Neutrophil (primary cell): ENCODE data around the gene CERKL.

Experiments used
- H3K27ac ChIP-seq: fragments of 200-600 bp; sonication (generic); 2 replicates; pipeline ENCODE4 v1.5.1; 2016; ENCODE audit warnings: mild to moderate bottlenecking, moderate library complexity
- H3K27me3 ChIP-seq: fragments of 200-600 bp; sonication (generic); 2 replicates; pipeline ENCODE4 v1.6.0; 2016; ENCODE audit warnings: mild to moderate bottlenecking
- H3K36me3 ChIP-seq: fragments of 200-600 bp; sonication (generic); 2 replicates; pipeline ENCODE4 v1.5.1; 2017
- H3K4me1 ChIP-seq, 2 experiments: fragments of 200-600 bp in 1 of 2; sonication (generic) in 1 of 2; 1 replicate in 1 of 2; 2 replicates in 1 of 2; pipeline versions ENCODE4 v1.5.1 to v1.6.1; 2013 to 2016; ENCODE audit warnings: low read depth in 1 of 2, low read length in 1 of 2, mild to moderate bottlenecking in 1 of 2, moderate library complexity in 1 of 2; ENCODE audit not compliant: control insufficient read depth in 1 of 2, insufficient read depth in 1 of 2
- H3K4me3 ChIP-seq, 2 experiments: fragments of 200-600 bp in 1 of 2; sonication (generic) in 1 of 2; 1 replicate in 1 of 2; 2 replicates in 1 of 2; pipeline ENCODE4 v1.5.1; 2013 to 2016; ENCODE audit warnings: low read depth in 1 of 2, low read length in 1 of 2, mild to moderate bottlenecking in 1 of 2, moderate library complexity in 1 of 2
- H3K9me3 ChIP-seq: fragments of 200-600 bp; sonication (generic); 2 replicates; pipeline ENCODE4 v1.5.1; 2016
- TF ChIP-seq, protein P1 (sequence below): fragments of 200-600 bp; sonication (generic); IDR thresholded peaks from 2 replicates; pipeline ENCODE4 v1.5.1; 2016; ENCODE audit warnings: antibody characterized with exemption

Gene CERKL

DNA sequence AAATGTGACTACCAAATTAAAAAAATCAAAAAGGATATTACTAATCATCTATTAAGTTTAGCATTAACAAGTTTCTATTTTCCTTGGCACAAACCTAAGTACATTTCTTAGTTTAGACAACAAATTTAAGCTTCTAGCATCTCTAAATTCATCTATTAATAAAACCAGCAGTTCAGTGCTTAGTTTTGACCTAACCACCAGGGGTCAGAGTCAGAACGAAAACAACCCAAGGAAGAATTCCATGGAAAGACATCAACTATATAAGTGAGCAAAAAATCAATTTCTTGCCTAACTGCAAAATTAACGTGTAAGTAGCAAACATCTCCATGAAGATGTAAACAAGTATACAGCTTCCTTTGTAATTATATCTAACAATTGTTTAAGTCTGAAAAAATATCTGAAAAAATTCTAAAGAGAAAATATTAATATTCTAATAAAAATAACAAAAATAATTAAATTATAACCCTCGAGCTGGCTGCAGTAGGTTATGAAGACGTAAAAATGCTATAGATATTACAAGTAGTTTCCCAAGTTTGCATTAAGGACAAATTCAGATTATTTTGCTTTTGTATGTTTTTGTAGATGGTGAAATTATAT is 83.7 kb downstream of the CERKL start:
- H3K36me3 ChIP-seq, result no peaks in the 10 kb centered on the region
- peaks cover 0 to 8% of the 10 kb centered on the region in 2 experiments for H3K4me1 ChIP-seq
- TF ChIP-seq, protein P1, sequence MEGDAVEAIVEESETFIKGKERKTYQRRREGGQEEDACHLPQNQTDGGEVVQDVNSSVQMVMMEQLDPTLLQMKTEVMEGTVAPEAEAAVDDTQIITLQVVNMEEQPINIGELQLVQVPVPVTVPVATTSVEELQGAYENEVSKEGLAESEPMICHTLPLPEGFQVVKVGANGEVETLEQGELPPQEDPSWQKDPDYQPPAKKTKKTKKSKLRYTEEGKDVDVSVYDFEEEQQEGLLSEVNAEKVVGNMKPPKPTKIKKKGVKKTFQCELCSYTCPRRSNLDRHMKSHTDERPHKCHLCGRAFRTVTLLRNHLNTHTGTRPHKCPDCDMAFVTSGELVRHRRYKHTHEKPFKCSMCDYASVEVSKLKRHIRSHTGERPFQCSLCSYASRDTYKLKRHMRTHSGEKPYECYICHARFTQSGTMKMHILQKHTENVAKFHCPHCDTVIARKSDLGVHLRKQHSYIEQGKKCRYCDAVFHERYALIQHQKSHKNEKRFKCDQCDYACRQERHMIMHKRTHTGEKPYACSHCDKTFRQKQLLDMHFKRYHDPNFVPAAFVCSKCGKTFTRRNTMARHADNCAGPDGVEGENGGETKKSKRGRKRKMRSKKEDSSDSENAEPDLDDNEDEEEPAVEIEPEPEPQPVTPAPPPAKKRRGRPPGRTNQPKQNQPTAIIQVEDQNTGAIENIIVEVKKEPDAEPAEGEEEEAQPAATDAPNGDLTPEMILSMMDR, result no peak
- no peak overlapping the region for H3K4me3 ChIP-seq
- no peak overlapping the region for H3K27ac ChIP-seq
- H3K27me3 ChIP-seq, result no peaks in the 10 kb centered on the region
- no peaks in the 10 kb centered on the region for H3K9me3 ChIP-seq

DNA sequence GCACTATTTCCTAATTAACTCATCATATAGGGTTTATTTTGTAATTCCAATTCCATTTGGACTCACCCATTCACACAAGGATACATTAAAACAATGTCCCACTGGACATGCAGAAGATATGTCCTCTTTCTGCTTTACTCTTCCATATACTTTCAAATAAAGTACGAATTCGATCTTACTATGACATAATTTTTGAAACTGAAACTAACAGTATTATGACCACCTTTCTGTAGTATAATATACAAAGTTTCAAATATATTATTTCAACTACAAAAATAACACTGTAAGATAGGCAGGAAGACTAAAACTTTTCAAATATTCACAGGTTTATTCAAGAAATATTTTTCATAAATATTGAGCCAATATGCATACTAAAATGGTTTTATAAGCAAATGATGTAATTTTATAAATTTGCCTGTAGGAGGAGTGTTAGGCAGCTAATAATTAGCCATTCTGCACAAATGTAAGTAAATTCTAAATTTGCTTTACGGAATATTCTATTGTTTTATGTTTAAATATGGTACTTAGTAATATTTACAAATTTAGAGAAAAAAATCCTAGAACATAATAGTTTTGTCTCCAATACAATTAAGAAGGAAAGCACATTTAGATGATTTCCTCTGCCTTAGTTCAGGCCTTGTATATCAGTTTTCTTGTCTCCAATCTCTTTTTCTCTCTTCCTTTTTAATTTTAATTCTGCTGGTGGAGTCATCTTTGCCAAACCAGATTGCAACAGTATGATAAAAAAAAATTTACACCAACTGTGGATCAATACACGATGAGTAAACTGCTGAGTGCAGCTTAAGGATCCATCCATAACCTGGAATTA is 85.9 kb downstream of the CERKL start:
- H3K4me3 ChIP-seq, result no peak overlapping the region
- H3K4me1 ChIP-seq, result peaks cover 0 to 8% of the 10 kb centered on the region in 2 experiments
- no peaks in the 10 kb centered on the region for H3K27me3 ChIP-seq
- no peaks in the 10 kb centered on the region for H3K36me3 ChIP-seq
- TF ChIP-seq, protein P1, result no peak
- H3K27ac ChIP-seq, result no peak overlapping the region
- no peaks in the 10 kb centered on the region for H3K9me3 ChIP-seq

DNA sequence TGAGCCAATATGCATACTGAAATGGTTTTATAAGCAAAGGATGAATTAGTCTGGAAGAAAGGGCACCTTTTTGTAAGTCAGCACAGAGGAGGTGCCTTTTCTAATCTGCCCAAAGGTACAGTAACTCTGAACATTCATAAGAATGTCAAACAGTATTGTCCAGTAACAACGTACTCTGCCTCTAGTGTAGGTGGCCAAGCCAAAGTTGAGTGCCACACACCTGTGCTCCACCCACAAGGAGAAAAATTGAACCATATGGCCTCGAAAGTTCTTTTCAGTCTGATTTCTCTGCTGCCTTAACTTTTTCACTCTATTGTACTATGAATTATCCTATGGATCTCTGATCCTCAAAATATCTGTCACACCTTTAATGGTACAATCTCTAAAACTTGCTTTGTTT is 86.8 kb downstream of the CERKL start:
- H3K9me3 ChIP-seq, result no peaks in the 10 kb centered on the region
- H3K27me3 ChIP-seq, result no peaks in the 10 kb centered on the region
- no peaks in the 10 kb centered on the region for H3K36me3 ChIP-seq
- H3K4me3 ChIP-seq, result no peak overlapping the region
- H3K4me1 ChIP-seq, result peaks cover 0 to 2% of the 10 kb centered on the region in 2 experiments
- no peak overlapping the region for H3K27ac ChIP-seq
- TF ChIP-seq, protein P1, result no peak

DNA sequence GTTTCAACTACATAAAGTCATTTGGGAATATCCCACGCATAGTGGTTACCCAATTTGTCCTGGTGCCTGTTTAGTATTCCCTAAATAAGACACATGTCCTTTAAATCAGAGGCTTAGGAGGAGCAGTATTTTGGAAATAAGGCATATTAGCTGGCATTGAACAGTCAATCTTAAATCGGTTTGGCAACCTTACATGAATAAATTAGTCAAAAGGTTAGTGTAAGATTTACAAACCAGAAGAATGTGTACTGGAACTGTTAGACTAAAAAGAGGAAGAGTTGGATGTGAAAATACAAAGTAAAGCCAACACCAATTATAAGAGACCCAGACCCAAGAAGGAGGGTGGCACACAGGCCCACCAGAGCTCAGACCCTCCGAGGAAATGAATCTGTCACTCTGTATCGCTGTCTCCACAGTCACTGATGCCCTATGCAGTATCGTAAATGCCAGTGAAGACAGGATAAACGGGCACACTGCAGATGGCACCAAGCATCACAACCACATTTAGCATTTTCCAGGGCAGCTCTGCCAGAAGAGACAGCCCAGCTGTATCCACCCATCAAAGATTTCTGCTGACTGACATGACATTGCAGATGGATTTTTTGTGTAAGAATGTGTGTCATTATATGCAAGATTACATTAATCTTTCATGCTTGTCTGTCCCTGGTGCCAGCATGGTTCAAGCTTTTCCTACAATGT is 90.4 kb downstream of the CERKL start:
- no peaks in the 10 kb centered on the region for H3K9me3 ChIP-seq
- H3K4me1 ChIP-seq, result no peaks in the 10 kb centered on the region
- H3K36me3 ChIP-seq, result no peaks in the 10 kb centered on the region
- TF ChIP-seq, protein P1, result no peak
- H3K4me3 ChIP-seq, result no peak overlapping the region
- no peak overlapping the region for H3K27ac ChIP-seq
- H3K27me3 ChIP-seq, result no peaks in the 10 kb centered on the region

DNA sequence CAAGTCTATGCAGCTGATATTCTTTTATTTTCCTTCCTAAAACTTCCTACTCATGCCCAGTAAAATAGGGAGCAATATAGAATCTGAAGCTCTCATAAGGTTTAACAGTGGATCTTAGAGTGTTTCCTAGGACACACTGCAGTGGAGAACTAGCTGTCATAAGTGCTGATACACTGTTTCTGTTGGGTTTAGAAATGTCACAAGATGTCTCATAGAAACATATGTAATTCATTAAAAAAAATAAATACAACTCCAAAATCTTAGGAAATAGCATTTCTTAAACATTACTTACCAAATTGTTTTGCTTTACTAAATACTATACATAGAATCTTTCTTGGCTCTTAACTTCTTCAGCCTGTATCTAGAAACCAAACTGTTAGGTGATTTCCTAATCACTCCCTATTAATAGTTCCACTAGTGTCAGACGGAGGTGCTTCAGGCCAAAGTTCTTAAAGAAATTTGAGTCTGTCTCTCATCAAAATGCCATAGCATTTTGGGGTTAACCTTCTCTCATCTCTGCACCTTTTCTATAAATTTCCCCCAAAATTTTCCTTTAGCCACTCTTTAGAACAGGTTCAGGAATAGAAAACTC is 93.7 kb downstream of the CERKL start:
- no peak overlapping the region for H3K4me3 ChIP-seq
- no peaks in the 10 kb centered on the region for H3K36me3 ChIP-seq
- no peaks in the 10 kb centered on the region for H3K27me3 ChIP-seq
- H3K4me1 ChIP-seq, result no peaks in the 10 kb centered on the region
- H3K27ac ChIP-seq, result no peak overlapping the region
- no peaks in the 10 kb centered on the region for H3K9me3 ChIP-seq
- TF ChIP-seq, protein P1, result no peak
